HG02610 (cell line): ENCODE measurements around the gene BAHD1.

Experiments used
- ATAC-seq: cut with Tn5 transposase; IDR thresholded peaks from one replicate; pipeline ENCODE4 v1.9.1; 2021; ENCODE audit warnings: mild to moderate bottlenecking, moderate library complexity; ENCODE audit not compliant: unreplicated experiment

The BAHD1 gene

GRCh38 chr15:40489274-40490175 is 48.8 kb downstream of the BAHD1 start:
- no peak for ATAC-seq

- ATAC-seq, result no peak
Measured at GRCh38 chr15:40493089-40493840, 52.5 kb downstream of the BAHD1 start.

GRCh38 chr15:40495516-40495915 is 54.8 kb downstream of the BAHD1 start:
- ATAC-seq, result no peak

GRCh38 chr15:40498418-40498817 is 57.7 kb downstream of the BAHD1 start:
- no peak for ATAC-seq

GRCh38 chr15:40498891-40499290 is 58.1 kb downstream of the BAHD1 start:
- no peak for ATAC-seq

- ATAC-seq, result no peak
Measured at GRCh38 chr15:40499931-40500330, 59.2 kb downstream of the BAHD1 start.

GRCh38 chr15:40500568-40501330 is 60.0 kb downstream of the BAHD1 start:
- ATAC-seq, result no peak

- ATAC-seq, result no peak
Measured at GRCh38 chr15:40501487-40501886, 60.7 kb downstream of the BAHD1 start.

GRCh38 chr15:40506964-40507571 is 66.3 kb downstream of the BAHD1 start:
- ATAC-seq, result peak; percentile 59

- ATAC-seq, result no peak
Measured at GRCh38 chr15:40508216-40508615, 67.5 kb downstream of the BAHD1 start.

GRCh38 chr15:40510201-40510600 is 69.4 kb downstream of the BAHD1 start:
- ATAC-seq, result no peak

GRCh38 chr15:40511093-40511471 is 70.3 kb downstream of the BAHD1 start:
- ATAC-seq, result peak; percentile 38

- ATAC-seq, result peak; percentile 43
Measured at GRCh38 chr15:40511472-40512133, 70.8 kb downstream of the BAHD1 start.

GRCh38 chr15:40512440-40512839 is 71.7 kb downstream of the BAHD1 start:
- ATAC-seq, result no peak

- no peak for ATAC-seq
Measured at GRCh38 chr15:40513609-40514008, 72.9 kb downstream of the BAHD1 start.

GRCh38 chr15:40516322-40516721 is 75.6 kb downstream of the BAHD1 start:
- ATAC-seq, result no peak
